Keratinocyte (primary cell): ENCODE data around the gene ANKRD44. TPM values are rescaled to one million over a fixed set of nuclear protein-coding genes. Genes with fewer than 3 reads are reported as not detected.

ENCODE experiments used
- DNase-seq: peaks from one replicate; pipeline ENCODE4 v3.0.0-alpha.2; 2011; ENCODE audit warnings: low read depth, missing footprints, low spot score
- FAIRE-seq: peaks from 2 replicates; lab custom pipeline; 2011; peaks lifted over from hg19 to GRCh38; lab: Jason Lieb, UNC
- H2AFZ ChIP-seq: 2 replicates; pipeline ENCODE4 v1.6.0; 2012; ENCODE audit warnings: low read length, control low read depth, inconsistent platforms; ENCODE audit not compliant: control insufficient read depth
- H3K27ac ChIP-seq: 2 replicates; pipeline ENCODE4 v1.5.1; 2011; ENCODE audit warnings: low read length; ENCODE audit not compliant: control insufficient read depth, insufficient read depth
- H3K27me3 ChIP-seq: 3 replicates; pipeline ENCODE4 v1.6.0; 2011; ENCODE audit warnings: low read length; ENCODE audit not compliant: control insufficient read depth, insufficient read depth; ENCODE audit errors: extremely low read depth
- H3K36me3 ChIP-seq, 2 experiments: 2 replicates in 1 of 2; 3 replicates in 1 of 2; pipeline ENCODE4 v1.5.1; 2011; ENCODE audit warnings: low read length in 2 of 2, mild to moderate bottlenecking in 1 of 2; ENCODE audit not compliant: control insufficient read depth in 2 of 2, insufficient read depth in 2 of 2; ENCODE audit errors: extremely low read depth in 1 of 2
- H3K4me1 ChIP-seq: 3 replicates; pipeline ENCODE4 v1.5.1; 2011; ENCODE audit warnings: low read length; ENCODE audit not compliant: control insufficient read depth, insufficient read depth; ENCODE audit errors: extremely low read depth
- H3K4me2 ChIP-seq: 3 replicates; pipeline ENCODE4 v1.6.0; 2011; ENCODE audit warnings: low read depth, low read length; ENCODE audit not compliant: control insufficient read depth, insufficient read depth; ENCODE audit errors: extremely low read depth
- H3K4me3 ChIP-seq, 3 experiments: fragments of 200-600 bp in 1 of 3; sonication (generic) in 1 of 3; 2 replicates in 2 of 3; 3 replicates in 1 of 3; pipeline ENCODE4 v1.5.1; 2011 to 2016; ENCODE audit warnings: low read length in 3 of 3, mild to moderate bottlenecking in 3 of 3, control low read depth in 2 of 3, inconsistent platforms in 1 of 3, low read depth in 1 of 3, mixed read lengths in 1 of 3, mixed run types in 1 of 3, moderate library complexity in 1 of 3; ENCODE audit not compliant: control insufficient read depth in 2 of 3, insufficient read depth in 2 of 3; ENCODE audit errors: extremely low read depth in 1 of 3
- H3K79me2 ChIP-seq: 2 replicates; pipeline ENCODE4 v1.6.0; 2012; ENCODE audit warnings: low read length; ENCODE audit not compliant: control insufficient read depth, insufficient read depth
- H3K9ac ChIP-seq: 3 replicates; pipeline ENCODE4 v1.6.0; 2011; ENCODE audit warnings: low read length; ENCODE audit not compliant: control insufficient read depth, insufficient read depth; ENCODE audit errors: extremely low read depth
- H3K9me1 ChIP-seq: 3 replicates; pipeline ENCODE4 v1.6.0; 2011; ENCODE audit warnings: low read length; ENCODE audit not compliant: control insufficient read depth, insufficient read depth; ENCODE audit errors: extremely low read depth
- H3K9me3 ChIP-seq: 2 replicates; pipeline ENCODE4 v1.5.1; 2012; ENCODE audit warnings: low read depth, low read length; ENCODE audit not compliant: control insufficient read depth
- H4K20me1 ChIP-seq: 3 replicates; pipeline ENCODE4 v1.6.0; 2011; ENCODE audit warnings: low read length; ENCODE audit not compliant: control insufficient read depth, insufficient read depth; ENCODE audit errors: extremely low read depth
- CTCF ChIP-seq, 3 experiments: IDR thresholded peaks in 1 of 3; conservative IDR thresholded peaks in 1 of 3; optimal IDR thresholded peaks in 1 of 3; 2 replicates in 2 of 3; 3 replicates in 1 of 3; pipeline versions ENCODE3 to v1.5.1; 2011; ENCODE audit warnings: low read length in 3 of 3, mild to moderate bottlenecking in 3 of 3, moderate library complexity in 2 of 3, control low read depth in 1 of 3, inconsistent platforms in 1 of 3; ENCODE audit not compliant: insufficient read depth in 2 of 3; ENCODE audit errors: extremely low read depth in 1 of 3
- EZH2 ChIP-seq: IDR thresholded peaks from one replicate; pipeline ENCODE4 v1.6.1; 2012; ENCODE audit warnings: inconsistent platforms, mild to moderate bottlenecking, low read length, moderate library complexity
- dilution Hi-C: fragments of 300-500 bp; cut with MboI; formaldehyde crosslinking; loops from one replicate; pipeline ENCODE4 v1.7.0; 2020; ENCODE audit warnings: low sequenced_read_pairs; ENCODE audit not compliant: extremely low pct_ligation_motif_present
- polyA plus RNA-seq, 5 experiments: library from polyadenylated mRNA; depleted of rRNA in 3 of 5; stranded (reverse) in 3 of 5; stranded (forward) in 1 of 5; unstranded in 1 of 5; fragments of >200 nt; gene quantifications; 1 replicate in 1 of 5; 2 replicates in 3 of 5; 3 replicates in 1 of 5; pipeline versions ENCODE4 v1.2.1 to v1.2.3, GENCODE V29; 2011 to 2012; ENCODE audit warnings: missing spikeins in 2 of 5, low read depth in 1 of 5, low replicate concordance in 1 of 5

ANKRD44 gene
- polyA plus RNA-seq, 1 donor (not counting 4 experiments of a cell fraction or from before 2014, with no cell fraction given) = 0.35 TPM

GRCh38 chr2:196967116-196967515, 343.5 kb downstream of the ANKRD44 start:
- dilution Hi-C loops = no loop called here
- Histone ChIP-seq H3K4me3 (peak overlapping the region in 2 of 3 experiments; percentile 24 to 35), H3K9me1 (no peaks in the 10 kb centered on the region), H3K27ac (no peak overlapping the region), H3K9me3 (no peaks in the 10 kb centered on the region), H3K36me3 (no peaks in the 10 kb centered on the region), H3K4me1 (peaks cover 16% of the 10 kb centered on the region), H4K20me1 (no peaks in the 10 kb centered on the region), H3K9ac (no peak overlapping the region), H2AFZ (peak overlapping the region; percentile 70), H3K27me3 (no peaks in the 10 kb centered on the region), H3K4me2 (peak overlapping the region; percentile 45), H3K79me2 (no peaks in the 10 kb centered on the region)
- peak; percentile 78 for FAIRE-seq
- TF ChIP-seq EZH2 = no peak
- no peak for TF ChIP-seq CTCF (optimal IDR thresholded peaks at IDR 0.05 in 1 of 3, IDR thresholded peaks at IDR 0.05 in 1 of 3, conservative IDR thresholded peaks at IDR 0.05 in 1 of 3; ENCODE audit: extremely low read depth in 1 of 3, insufficient read depth in 2 of 3, low read length in 3 of 3)
- DNase-seq = no peak

- Histone ChIP-seq H3K36me3 (no peaks in the 10 kb centered on the region), H3K27ac (no peak overlapping the region), H3K79me2 (no peaks in the 10 kb centered on the region), H2AFZ (peak overlapping the region; percentile 16), H3K27me3 (no peaks in the 10 kb centered on the region), H3K9ac (no peak overlapping the region), H3K4me2 (no peak overlapping the region), H3K4me1 (peaks cover 16% of the 10 kb centered on the region), H4K20me1 (no peaks in the 10 kb centered on the region), H3K9me3 (no peaks in the 10 kb centered on the region), H3K4me3 (no peak overlapping the region), H3K9me1 (no peaks in the 10 kb centered on the region)
- FAIRE-seq = no peak
- dilution Hi-C loops = no loop called here
- no peak for DNase-seq
- TF ChIP-seq EZH2 (no peak), CTCF (optimal IDR thresholded peaks at IDR 0.05 in 1 of 3, IDR thresholded peaks at IDR 0.05 in 1 of 3, conservative IDR thresholded peaks at IDR 0.05 in 1 of 3; ENCODE audit: extremely low read depth in 1 of 3, insufficient read depth in 2 of 3, low read length in 3 of 3) (no peak)
These were observed 344.5 kb downstream of the ANKRD44 start for GRCh38 chr2:196966061-196966460.
